Kidney tubule cell (primary cell): ENCODE data around the gene MEX3D.
A peak's percentile ranks its signal among the peaks of the same experiment; 100 is the strongest.

Experiments used
- DNase-seq: peaks from one replicate; pipeline ENCODE4 v3.0.0-alpha.2; 2018; ENCODE audit warnings: low spot score

The MEX3D gene

DNA sequence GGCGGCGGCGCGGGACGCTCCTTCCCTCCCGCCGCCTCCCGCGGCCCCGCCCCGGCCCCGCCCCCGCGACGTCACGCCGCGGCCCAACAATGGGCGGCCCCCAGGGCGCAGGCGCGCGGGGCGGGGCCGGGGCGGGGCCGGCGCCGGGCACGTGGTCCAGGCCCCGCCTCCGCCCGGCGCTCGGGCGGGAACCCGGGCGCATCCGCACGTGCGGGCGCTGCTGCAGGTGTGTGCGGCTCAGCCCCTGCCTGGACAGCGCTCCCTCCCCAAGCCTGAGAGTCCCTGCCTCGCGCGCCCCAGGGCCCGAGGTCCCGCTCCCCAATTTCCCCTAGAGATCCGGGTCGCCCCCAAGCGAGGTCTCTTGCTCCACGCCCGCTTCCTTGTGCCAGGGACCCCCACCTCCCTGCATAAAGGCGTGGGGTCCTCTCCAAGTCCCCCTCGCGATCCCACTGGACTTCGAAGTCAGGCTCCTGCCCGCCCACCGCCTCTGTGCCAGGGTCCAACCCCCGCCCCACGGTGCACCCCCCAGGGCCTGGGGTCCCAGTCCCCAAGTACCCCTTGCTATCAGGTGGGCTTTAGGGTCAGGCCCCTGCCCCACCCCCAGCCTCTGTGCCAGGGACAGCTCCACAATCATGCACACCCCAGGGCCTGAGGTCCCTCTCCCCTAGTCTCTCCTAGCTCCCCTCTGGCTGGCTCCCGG is at the start of gene MEX3D:
TSS of gene MEX3D (minus strand) at position 6 of the 700 bp plus-strand sequence. CDS start 267 bp downstream, outside the sequence.
- DNase-seq = peak; percentile 81

DNA sequence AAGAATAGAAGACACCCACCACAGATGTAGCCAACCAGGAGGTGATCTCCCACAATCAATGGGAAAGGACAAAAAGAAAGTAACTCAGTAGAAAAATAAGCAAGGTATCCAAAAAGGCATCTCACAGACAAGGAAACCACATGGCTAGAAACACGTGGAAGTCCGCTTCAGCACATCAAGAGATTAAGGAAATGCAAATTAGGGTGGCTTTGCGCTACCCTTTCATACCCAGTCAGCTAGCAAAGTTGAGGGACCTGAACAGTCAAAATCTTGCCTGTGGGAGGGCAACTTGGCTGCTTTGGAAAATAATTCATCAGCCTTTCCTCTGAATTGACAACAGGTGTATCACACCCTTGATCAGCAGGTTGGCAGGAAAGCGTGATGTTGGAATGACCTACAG is 48.8 kb upstream of the MEX3D start:
- DNase-seq = no peak

DNA sequence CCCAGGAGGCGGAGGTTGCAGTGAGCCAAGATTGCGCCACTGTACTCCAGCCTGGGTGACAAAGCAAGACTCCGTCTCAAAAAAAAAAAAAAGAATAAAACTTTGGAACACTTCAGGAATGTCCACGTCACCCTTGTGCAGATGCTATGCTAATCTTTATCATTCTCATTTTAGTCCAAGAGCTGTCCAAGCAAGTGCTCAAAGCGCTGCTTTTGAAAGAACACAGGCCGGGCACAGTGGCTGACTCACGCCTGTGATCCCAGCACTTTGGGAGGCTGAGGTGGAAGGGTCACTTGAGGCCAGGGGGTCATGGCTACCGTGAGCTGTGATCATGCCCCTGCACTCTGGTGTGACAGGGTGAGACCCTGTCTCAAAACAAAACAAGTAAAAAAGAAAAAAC is 48.3 kb upstream of the MEX3D start:
- DNase-seq = no peak

DNA sequence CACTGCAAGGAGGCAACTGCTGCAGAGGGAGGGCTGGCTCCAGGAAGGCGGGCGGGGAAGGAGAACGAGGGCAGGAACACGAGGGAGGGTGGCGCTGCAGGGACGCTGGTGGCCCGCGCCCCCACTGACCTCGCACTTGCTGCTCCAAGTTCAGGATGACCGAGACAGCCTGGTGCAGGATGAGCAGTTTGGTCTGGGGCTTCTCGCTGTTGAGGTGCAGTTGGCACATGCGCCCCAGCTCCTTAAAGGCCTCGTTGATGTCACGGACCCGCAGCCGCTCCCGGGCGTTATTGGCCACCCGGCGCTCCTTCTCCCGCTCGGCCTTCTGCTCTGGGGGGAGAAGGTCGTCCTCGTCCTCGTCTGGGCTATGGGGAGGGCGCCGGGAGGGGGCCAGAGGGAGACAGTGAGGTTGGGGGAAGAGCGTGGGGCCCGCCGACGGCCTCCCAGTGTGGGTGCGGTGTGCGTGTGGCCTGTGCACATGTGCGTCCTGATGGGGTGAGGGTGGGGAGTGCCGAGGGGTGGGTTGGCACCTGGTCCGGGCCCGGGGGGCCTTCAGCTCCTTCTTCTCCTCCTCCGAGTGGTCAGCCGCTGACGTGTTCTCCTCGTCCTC is 47.1 kb upstream of the MEX3D start:
- DNase-seq = no peak

DNA sequence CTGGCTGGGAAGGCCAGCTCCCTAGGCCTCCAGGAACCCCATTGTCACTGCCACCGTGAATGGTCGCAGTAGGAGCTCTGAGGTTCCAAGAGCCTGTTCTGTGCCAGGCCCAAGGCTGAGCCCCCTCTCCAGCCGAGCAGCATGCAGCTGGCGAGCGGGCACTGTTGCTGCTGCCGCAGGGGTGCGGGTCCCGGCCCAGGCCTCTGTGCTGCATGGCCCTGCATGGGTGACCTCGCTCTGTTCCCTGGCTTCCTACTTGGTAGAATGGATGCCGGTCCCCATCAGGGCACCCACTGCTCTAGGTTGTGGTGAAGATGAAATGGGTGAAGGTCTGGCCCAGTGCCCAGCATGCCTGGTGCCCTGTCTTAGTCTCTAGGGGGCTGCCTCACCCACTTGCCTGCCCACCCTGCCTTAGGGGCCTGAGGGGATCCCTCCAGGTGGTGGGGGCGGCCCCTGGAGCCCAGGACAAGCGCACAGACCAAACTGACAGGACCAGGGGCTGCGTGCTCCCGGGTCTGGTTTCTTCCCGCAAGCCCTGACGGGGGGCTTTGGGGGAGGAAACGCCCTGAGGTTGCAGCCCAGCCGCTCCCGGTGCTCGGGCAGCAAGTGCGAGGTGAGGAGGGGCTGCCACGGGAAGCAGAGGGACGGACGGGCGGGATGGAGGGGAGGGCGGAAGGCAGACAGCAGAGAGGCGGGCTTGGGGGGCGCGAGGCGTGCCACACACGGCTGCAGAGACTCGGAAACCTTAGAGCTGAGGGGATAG is 45.9 kb upstream of the MEX3D start:
- DNase-seq = no peak

DNA sequence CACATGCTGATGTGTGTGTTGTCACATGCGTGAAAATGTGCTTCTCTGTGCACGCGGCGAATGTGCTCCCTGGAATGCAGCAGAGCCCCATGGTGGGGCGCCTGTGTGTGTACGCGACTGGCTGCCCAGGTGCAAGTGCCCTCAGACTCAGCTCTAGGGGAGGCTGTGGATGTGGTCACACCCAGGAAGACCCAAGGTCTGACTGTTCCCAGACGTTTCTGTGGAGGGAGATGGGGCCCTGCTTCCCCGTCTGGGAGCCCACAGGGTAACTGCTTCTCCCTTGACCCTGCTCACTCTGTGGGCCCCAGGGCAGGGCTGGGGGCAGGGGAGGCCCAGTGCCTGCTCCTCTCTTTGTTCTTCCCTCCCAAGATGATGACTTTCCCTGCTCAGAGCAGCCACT is 45.0 kb upstream of the MEX3D start:
- no peak for DNase-seq

DNA sequence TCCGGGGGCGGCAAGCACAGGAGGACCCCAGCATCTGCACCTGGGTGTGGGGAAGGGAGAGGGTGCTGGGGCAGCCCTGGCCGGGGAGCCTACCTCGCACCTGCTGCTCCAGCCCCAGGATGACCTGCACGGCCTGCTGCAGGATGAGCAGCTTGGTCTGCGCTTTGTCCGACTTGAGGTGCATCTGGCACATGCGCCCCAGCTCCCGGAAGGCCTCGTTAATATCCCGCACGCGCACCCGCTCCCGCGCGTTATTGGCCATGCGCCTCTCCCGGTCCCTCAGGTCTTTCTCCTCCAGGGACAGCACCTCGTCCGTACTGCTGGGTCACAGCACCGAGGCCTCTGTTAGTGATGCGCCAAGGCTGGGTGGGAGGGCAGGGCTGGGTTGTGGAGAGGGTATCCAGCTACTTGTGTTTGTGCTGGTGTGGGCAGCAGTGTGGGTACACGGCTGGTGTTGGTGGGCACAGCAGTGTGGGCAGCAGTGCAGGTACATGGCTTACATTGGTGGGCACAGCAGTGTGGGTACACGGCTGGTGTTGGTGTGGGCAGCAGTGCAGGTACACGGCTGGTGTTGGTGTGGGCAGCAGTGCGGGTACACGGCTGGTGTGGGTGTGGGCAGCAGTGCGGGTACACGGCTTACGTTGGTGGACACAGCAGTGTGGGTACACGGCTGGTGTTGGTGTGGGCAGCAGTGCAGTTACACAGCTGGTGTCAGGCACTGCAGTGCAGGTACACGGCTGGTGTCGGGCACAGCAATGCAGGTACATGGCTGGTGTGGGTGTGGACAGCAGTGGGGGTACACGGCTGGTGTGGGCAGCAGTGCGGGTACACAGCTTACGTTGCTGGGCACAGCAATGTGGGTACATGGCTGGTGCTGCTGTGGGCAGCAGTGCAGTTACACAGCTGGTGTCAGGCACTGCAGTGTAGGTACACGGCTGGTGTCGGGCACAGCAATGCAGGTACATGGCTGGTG is 44.3 kb upstream of the MEX3D start:
- no peak for DNase-seq

DNA sequence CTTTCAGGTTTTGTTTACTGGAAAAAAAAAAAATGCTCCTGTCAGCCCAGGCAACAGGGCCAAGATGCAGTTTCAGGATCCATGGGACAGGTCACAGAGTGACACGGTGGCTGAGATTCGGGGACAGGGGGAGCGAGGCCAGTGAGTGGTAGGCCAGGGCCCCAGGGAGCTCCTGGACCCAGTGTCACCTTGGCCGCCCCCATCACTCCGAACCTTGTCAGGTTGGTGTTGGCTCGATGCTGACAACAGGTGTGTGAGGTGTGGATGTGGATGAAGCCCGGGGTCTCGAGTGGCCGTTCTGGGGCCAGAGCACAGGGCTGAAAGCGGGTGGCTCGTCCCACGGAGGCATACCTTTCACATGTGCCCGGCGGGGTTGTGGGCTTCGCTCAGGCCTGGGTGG is 43.2 kb upstream of the MEX3D start:
- DNase-seq = no peak

DNA sequence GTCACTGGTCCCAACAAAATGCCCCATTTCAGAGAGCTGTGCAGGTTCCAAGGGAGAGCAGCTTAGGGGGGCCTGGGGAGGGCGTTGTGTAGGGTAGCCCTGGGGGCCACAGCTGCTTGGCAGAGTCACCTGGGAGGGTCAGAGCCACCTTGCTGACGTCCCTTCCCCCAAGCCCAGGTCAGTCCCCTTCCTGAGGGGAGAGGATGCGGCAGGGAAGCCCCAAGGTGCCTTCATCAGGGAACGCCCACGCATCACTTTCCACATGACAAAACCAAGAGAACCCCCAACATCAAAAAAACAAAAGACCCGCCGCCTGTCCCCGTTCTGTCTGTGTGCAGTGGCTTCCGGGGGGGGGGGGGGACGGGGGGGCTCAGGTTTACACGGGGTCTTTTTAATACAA is 42.5 kb upstream of the MEX3D start:
- no peak for DNase-seq

DNA sequence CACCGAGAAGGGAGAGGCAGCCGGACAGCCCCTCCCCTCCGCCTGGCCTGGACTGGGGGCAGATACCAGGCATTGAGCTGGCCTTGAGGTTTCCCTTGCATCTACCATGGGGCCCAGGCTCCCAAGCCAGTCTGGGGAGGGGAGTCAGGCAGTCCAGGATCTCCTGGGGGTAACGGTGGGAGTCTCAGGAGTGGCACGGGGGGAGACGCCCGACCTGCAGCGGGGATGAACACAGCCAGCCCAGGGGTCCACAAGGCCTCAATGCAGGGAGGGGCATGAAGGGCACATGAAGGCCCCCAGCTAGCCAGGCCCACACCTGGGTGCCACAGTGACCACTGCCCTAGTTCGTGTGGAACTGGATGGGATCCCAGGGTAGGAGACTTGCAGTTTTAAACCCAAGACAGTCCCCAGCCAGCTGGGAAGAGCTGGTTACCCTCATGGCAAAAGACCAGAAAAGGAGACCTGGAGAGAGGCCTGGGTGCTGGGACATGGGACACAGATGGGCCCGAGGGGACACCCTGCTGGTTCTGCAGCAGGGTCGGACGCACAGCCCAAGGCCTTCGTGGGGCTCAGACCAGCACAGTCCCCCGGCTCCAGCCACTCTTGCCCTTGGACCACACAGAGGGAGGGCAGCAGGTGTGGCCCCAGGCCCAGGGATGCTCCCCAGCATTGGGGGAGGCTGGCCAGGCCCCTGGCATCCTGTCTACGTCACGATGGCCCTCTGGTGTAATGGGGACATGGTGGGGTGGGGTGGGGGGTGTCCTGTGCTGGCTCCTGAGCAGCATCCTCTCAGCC is 41.8 kb upstream of the MEX3D start:
- no peak for DNase-seq

DNA sequence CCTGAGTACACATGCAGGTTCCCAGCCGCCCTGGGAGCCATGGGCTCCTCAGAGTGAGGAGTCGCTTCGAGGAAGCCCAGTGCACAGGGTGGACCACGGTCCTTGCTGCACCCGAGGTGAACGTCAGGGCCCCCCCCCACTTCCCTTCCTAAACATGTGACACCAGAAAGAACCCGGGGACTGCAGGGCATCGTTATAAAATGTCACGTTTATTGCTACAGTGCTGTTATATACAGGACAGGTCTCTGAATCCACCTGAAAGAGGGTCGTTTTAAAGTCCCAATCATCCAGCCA is 40.9 kb upstream of the MEX3D start:
- no peak for DNase-seq

DNA sequence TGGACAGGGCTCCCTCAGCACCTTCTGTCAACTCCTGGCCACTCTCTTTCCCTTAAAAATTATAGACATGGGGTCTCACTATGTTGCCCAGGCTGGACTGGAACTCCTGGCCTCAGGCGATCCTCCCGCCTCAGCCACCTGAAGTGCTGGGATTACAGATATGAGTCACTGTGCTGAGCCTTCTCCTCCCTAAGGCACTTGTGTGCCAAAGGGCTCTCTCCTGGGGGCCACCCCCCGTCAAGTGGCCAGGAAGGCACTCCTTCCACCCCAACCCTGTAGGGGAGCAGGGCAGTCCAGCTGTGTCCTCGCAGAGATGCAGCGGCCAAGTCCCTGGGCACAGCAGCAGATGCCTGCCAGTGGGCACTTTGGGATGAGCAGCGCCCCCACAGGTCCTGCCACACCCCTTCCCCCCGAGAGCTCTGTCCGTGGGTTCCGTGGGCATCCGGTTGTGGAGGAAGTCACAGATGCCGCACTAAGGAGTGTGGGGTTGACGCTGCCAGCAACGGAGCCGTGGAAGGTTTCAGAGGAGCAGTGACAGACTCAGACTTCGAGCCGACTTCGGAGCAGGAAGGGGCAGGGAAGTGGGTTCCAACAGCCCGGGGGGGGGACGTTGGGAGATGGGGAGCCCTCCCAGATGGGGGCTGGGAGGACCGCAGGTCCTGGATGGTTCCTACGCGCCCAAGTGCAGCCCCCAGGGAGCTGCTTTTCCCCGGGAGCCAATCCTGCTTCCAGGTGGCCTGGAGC is 40.4 kb upstream of the MEX3D start:
- DNase-seq = peak; percentile 12

DNA sequence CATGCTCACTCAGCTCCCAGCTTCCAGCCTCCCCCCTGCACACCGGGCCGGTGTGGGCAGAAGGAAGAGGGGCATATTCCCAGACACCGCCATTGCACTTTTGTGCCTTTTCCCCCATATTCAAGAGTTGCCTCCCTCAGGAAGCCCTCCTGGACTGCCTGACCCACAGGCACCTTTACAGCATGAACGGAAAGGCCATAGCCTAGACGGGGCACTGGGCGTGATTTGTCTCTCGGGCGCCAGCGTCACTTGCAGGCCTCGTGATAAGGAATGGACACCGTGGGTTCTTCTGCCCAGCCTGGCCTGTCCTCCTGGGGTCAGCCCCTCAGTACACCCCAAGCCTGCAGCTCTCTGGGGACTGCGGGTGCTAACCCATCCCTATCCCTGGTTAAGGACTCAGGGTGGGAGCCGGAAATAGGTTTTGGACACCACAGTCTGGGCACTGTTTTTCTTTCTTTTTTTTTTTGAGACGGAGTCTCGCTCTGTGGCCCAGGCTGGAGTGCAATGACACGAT is 38.1 kb upstream of the MEX3D start:
- no peak for DNase-seq

DNA sequence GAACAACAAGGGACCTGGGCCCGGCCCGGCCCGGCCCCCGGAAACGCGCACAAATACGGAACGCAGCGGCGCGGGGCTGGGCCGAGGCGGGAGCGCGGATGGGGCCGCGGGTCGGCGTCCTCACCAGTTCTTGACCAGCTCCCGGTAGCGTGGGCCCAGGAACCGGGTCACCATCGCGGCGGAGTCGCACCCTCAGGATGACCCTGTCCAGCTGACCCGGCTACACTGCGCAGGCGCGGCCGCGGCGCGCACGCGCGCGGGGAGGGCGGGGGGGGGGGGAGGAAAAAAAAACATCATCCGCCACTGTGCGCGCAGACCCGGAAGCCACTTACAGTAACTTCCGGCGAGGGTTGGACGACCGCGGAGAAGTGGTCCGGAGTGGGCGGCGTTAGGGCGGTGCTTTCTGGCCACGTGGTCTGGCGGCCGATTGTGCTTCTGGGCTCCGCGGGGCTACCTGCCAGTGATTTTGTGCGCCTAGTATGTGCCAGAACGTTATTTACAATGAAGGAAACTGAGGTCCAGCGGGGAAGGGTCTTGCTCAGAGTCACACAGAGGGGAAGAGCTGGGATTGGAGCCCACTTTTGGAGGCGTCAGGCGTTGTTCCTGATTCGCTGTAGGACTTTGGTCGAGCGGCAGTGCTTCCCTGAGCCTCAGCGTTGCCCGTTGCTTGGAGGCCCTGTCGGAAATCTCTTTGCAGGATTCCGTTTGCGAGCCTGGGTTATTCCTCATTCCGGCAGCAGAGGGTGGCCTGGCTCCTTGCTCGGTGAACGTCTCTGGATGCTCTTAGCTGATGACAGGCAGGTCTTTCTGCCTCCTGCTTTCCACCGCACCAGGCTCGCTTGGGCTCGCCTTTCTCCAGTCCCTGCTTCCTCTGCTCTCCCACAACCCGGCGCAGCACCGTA is 37.4 kb upstream of the MEX3D start, which contains the start of gene UQCR11:
TSS of gene UQCR11 (minus strand) at position 227 of the 902 bp plus-strand sequence. CDS start at position 174, 53 bp downstream.
- DNase-seq = peak; percentile 96

DNA sequence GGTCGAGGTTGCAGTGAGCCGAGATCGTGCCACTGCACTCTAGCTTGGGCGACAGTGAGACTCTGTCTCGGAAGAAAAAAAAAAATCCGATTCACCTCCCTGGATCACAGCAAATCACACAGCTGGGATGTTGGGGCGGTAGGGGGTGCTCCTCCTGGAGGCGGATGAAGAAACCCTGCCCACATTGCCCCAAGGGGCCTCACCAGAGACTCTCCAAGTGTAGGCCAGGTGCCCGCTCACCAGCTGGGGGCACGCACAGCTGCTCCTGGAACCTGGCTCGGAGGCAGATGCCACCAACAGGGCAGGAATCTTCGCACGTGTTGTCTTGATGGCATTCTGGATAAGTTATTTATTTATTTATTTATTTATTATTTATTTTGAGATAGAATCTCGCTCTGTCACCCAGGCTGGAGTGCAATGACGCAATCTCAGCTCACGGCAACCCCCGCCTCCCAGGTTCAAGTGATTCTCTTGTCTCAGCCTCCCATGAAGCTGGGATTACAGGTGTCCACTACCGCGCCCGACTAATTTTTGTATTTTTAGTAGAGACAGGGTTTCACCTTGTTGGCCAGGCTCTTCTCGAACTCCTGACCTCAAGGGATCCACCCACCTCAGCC is 34.1 kb upstream of the MEX3D start:
- DNase-seq = no peak

DNA sequence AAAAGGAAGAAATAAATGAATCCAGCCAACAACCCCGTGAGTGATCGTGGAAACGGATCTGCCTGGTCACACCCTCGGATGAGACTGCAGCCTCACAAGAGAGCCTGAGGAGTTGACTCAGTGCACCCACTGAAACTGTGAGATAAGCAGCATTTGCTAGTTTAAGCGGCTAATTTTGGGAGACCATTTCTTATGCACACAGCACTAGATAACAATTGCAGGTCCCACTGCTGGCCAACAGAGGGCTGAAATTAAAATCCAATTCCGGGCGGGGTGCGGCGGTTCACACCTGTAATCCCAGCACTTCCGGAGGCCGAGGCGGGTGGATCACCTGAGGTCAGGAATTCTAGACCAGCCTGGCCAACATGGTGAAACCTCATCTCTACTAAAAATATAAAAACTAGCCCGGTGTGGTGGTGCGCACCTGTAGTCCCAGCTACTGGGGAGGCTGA is 33.5 kb upstream of the MEX3D start:
- DNase-seq = no peak

DNA sequence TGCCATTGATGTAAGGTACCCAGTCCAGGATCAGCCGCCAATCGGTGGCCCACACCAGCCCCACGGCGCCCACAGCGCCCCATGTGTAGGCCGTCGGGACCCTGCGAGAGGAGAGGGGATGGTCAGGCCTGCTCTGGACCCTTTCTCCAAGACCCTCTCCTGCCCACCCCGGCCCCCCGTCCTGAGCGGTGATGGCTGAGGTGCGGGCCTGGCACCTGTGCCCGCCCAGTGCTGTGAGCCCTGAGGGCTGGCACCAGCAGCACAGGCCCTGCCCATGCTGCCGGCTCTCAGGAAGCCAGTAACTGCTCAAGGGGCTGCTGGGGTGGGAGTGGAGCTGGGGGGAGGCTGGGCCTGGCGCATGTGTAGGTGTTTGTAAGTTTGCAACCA is 31.3 kb upstream of the MEX3D start:
- no peak for DNase-seq

DNA sequence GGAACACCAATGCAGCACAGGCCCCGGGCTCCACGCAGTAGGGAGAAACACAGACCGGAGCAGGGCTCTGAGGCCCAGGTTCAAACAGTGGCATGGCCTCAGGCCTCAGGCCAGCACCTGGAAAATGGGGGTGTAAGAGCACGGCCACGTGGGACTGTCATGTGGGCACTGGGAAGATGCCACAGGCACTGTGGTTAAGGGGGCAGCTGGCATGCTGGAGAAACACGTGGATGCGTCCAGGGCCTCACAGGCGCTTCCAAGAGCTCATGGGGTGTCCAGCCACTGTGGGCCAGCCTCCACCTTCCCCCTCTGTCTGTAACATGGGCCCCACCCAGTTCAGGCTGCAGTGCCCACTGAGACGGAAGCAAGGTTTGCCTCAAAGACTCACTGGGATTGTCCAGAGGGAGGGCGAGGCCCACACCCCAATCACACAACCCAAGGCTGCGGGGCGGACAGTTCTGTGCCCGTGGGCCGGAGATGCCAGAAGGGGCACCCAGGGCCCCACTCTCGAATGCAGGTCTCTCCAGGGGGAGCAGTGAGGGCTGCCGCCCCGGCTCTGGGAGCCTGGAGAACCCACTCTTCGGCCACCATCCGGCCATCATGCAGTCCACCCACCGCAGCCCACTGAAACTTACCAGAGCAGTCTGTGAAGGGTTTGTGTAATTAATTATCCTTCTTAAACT is 30.8 kb upstream of the MEX3D start:
- DNase-seq = no peak
